Brain pericyte (primary cell): Measurements from ENCODE around the gene NIP7.
A peak's percentile ranks its signal among the peaks of the same experiment; 100 is the strongest.
"Not testable (repeated sequence)": the region's sequence is repeated elsewhere in the genome, so short reads cannot be mapped to it uniquely, and the experiment has no call there.

Source experiments
- DNase-seq: peaks from one replicate; pipeline ENCODE4 v3.0.0-alpha.2; 2012; ENCODE audit warnings: low read depth, low spot score

The NIP7 gene

GRCh38 chr16:69339289-69340094 lies at the start of gene NIP7, which contains the start of gene COG8:
TSS of gene NIP7 (plus strand) at chr16:69339772. CDS start at chr16:69339830, 58 bp downstream.
TSS of gene COG8 (minus strand) at chr16:69339564. CDS start at chr16:69339552, 12 bp downstream.
- peak; percentile 93 for DNase-seq

GRCh38 chr16:69291657-69292056 lies 47.9 kb upstream of the NIP7 start:
- not testable (repeated sequence) for DNase-seq

- DNase-seq = no peak
These were observed 46.2 kb upstream of the NIP7 start for GRCh38 chr16:69293401-69293800.

- no peak for DNase-seq
These were observed 45.5 kb upstream of the NIP7 start for GRCh38 chr16:69294051-69294450.

GRCh38 chr16:69296771-69297170 lies 42.8 kb upstream of the NIP7 start:
- not testable (repeated sequence) for DNase-seq

- DNase-seq = no peak
These were observed 41.3 kb upstream of the NIP7 start for GRCh38 chr16:69298261-69298660.

- no peak for DNase-seq
These were observed 38.4 kb upstream of the NIP7 start for GRCh38 chr16:69301187-69301586.

GRCh38 chr16:69301861-69302260 lies 37.7 kb upstream of the NIP7 start:
- DNase-seq = no peak

- DNase-seq = no peak
These were observed 37.3 kb upstream of the NIP7 start for GRCh38 chr16:69302301-69302700.

GRCh38 chr16:69306031-69306430 lies 33.5 kb upstream of the NIP7 start:
- no peak for DNase-seq

GRCh38 chr16:69307091-69307490 lies 32.5 kb upstream of the NIP7 start:
- DNase-seq = no peak

- no peak for DNase-seq
These were observed 31.7 kb upstream of the NIP7 start for GRCh38 chr16:69307856-69308255.

GRCh38 chr16:69309316-69309715 lies 30.3 kb upstream of the NIP7 start:
- DNase-seq = no peak

GRCh38 chr16:69310653-69311532 lies 28.7 kb upstream of the NIP7 start, which contains the start of gene VPS4A:
TSS of gene VPS4A (plus strand) at chr16:69311350. CDS start at chr16:69311512, 162 bp downstream.
- DNase-seq = peak; percentile 93

GRCh38 chr16:69311533-69312387 lies 27.8 kb upstream of the NIP7 start:
- DNase-seq = no peak

GRCh38 chr16:69313469-69313868 lies 26.1 kb upstream of the NIP7 start:
- DNase-seq = no peak

- DNase-seq = no peak
These were observed 25.0 kb upstream of the NIP7 start for GRCh38 chr16:69314534-69314933.

- DNase-seq = no peak
These were observed 23.9 kb upstream of the NIP7 start for GRCh38 chr16:69315486-69316311.

- no peak for DNase-seq
These were observed 23.0 kb upstream of the NIP7 start for GRCh38 chr16:69316595-69317034.

GRCh38 chr16:69318177-69318910 lies 21.2 kb upstream of the NIP7 start:
- DNase-seq = no peak
